COLO668 (cell line): ENCODE results near the gene STRN.
"Not testable (repeated sequence)": the region's sequence is repeated elsewhere in the genome, so short reads cannot be mapped to it uniquely, and the experiment has no call there.

Experiments used
- DNase-seq: peaks from one replicate; lab custom pipeline; 2025; ENCODE audit not compliant: unreplicated experiment; lab: John Stamatoyannopoulos, UW

The STRN gene

GRCh38 chr2:36966370-36967235 is at the start of gene STRN:
Gene STRN (minus strand): TSS chr2:36966536. CDS start chr2:36966463, 73 bp downstream.
- peak; percentile 98 for DNase-seq

GRCh38 chr2:37013315-37013641 is 46.9 kb upstream of the STRN start:
- no peak for DNase-seq

- DNase-seq = no peak
These were observed 44.8 kb upstream of the STRN start for GRCh38 chr2:37011130-37011529.

- DNase-seq = no peak
These were observed 39.0 kb upstream of the STRN start for GRCh38 chr2:37005118-37005868.

GRCh38 chr2:37000988-37001556 is 34.7 kb upstream of the STRN start:
- no peak for DNase-seq

- no peak for DNase-seq
These were observed 34.0 kb upstream of the STRN start for GRCh38 chr2:37000318-37000717.

GRCh38 chr2:36999416-36999815 is 33.1 kb upstream of the STRN start:
- not testable (repeated sequence) for DNase-seq

GRCh38 chr2:36993841-36994620 is 27.7 kb upstream of the STRN start:
- DNase-seq = no peak

- DNase-seq = no peak
These were observed 21.7 kb upstream of the STRN start for GRCh38 chr2:36988008-36988407.

- DNase-seq = no peak
These were observed 16.1 kb upstream of the STRN start for GRCh38 chr2:36982467-36982866.

GRCh38 chr2:36981911-36982310 is 15.6 kb upstream of the STRN start:
- no peak for DNase-seq

GRCh38 chr2:36979007-36979406 is 12.7 kb upstream of the STRN start:
- not testable (repeated sequence) for DNase-seq

GRCh38 chr2:36976065-36976464 is 9.7 kb upstream of the STRN start:
- no peak for DNase-seq

- DNase-seq = no peak
These were observed 9.0 kb upstream of the STRN start for GRCh38 chr2:36975306-36975705.

- DNase-seq = no peak
These were observed 7.0 kb upstream of the STRN start for GRCh38 chr2:36973320-36973719.

GRCh38 chr2:36971990-36972389 is 5.7 kb upstream of the STRN start:
- DNase-seq = no peak

GRCh38 chr2:36967236-36967876 is 1.0 kb upstream of the STRN start:
- peak; percentile 12 for DNase-seq

- DNase-seq = no peak
These were observed 476 bp downstream of the STRN start for GRCh38 chr2:36965751-36966369.

- DNase-seq = no peak
These were observed 1.1 kb downstream of the STRN start for GRCh38 chr2:36965206-36965605.

GRCh38 chr2:36964496-36965058 is 1.8 kb downstream of the STRN start:
- no peak for DNase-seq
